SH-SY5Y (cell line): ENCODE measurements around the gene STAMBP.

ENCODE experiments used
- GATA2 ChIP-seq: IDR thresholded peaks from 2 replicates; pipeline ENCODE4 v1.6.1; 2011; ENCODE audit warnings: mild to moderate bottlenecking, low read depth, low read length
- GATA3 ChIP-seq: IDR thresholded peaks from 2 replicates; pipeline ENCODE4 v1.6.1; 2011; ENCODE audit warnings: low read depth, mild to moderate bottlenecking, low read length, moderate library complexity

The STAMBP gene

DNA sequence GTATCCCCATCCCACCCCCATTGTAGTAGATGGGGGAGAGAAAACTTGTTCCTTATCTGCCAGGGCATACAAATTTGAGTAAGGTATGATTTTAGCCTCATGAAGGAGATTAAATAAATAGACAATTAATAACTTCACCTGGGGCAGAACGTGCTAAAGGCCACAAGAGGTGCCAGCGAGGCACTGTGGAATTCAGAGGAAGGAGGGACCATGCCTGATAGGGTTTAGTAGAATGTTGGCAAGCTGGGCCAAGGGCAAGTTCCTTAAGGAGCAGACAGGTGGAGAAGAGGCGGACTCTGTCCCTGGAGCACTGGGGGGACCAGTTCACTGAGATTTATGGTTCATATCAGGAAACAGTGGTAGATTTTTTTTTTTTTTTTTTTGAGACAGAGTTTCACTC lies 22.5 kb downstream of the STAMBP start:
- no peak for TF ChIP-seq GATA2
- TF ChIP-seq GATA3, result no peak

DNA sequence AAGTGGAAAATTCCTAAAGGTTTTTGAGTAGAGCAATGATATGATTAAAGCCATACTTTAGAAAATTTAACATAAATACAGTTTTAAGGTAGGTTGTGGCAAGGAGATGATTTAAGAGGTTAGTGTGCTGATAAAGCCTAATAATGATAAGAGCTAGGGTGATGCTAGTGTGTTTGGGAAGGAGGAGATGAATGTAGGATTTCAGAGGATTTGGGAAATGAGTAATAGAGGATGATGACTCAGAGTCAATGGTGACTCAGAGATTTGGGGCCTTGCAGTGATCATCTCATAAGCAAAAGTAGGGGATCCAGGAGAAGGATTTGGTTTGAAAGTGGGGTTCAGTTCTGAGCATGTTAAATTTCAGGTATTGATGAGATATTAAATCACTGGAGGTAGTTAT lies 23.3 kb downstream of the STAMBP start:
- TF ChIP-seq GATA3 (no peak), GATA2 (no peak)

DNA sequence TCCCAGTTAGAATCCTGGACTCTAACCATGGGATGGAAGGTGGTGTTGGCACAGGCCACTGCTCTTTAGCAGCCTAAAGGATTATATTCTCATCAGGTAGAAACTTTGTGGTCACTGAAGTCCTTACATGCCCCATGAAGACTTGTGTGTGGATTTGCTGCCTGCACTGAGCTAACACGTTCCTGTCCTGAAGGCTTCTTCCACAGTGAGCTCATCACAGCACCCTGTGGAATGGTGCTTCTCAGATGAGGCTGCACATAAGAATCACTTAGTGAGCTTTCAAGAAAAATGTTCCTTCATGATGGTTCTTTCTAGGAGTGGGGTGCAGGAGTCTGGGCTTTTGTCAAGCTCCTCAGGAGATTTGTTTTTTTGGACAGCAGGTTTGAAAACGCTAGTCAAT lies 26.8 kb downstream of the STAMBP start:
- no peak for TF ChIP-seq GATA2
- no peak for TF ChIP-seq GATA3

DNA sequence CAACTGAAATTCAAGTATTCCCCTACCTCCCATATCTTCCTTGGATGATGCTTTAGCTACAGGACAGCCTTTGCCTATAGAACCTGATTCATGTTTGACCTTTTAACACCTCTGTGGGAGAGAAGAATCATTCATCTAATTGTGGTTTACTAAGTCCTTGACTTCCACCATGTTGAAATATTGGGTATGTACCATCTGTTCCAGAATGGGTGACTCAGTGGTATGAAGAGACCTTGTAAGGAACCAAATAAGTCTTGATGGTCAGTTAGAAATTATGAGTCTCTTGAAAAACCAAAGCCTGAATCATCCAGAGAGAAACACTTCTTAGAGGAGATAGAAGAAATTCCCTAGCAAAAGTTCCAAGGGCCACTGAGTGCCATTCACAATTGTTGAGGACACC lies 27.5 kb downstream of the STAMBP start:
- TF ChIP-seq GATA2 (no peak), GATA3 (no peak)

DNA sequence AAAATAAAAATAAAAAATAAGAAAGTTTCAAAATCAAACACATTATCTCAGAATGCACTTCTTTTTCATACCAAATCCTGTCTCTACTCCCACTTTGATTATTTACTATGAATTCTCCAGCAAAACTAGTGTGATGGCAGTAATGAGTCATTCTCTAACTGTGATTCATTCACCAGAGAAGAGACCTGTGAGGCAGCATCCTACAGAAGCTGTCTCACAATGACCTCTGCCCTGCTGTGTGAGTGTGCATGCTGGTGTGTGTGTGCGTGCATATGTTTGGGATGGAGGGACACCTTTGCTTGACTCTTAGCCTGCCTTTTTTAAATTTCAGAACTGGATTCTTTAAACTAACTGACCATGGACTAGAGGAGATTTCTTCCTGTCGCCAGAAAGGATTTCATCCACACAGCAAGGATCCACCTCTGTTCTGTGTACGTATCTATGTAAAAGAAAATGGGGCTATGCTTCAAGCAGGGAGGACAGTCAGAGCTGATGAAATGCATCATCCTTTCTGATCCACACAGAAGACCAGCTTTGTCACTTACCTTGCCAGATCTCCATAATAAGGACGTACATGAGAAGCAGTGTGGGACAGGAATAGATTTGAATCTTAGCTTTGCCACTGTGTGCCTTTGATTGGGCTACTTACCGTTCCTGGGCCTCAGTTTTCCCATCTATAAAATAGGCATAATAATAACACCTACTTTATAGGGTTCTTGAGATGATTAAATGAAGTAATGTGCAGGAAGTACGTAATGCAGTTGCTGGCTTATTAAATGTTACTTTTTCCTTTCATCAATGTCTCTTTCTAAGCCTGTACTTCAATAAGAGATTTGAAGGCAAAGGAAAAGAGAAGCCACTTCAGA lies 31.2 kb downstream of the STAMBP start:
- TF ChIP-seq GATA3, result no peak
- TF ChIP-seq GATA2, result no peak

- no peak for TF ChIP-seq GATA3
- no peak for TF ChIP-seq GATA2
Observed at GRCh38 chr2:73862987-73863386, 34.2 kb downstream of the STAMBP start.

- TF ChIP-seq GATA3, result no peak
- TF ChIP-seq GATA2, result no peak
Observed at GRCh38 chr2:73868204-73868978, 39.6 kb downstream of the STAMBP start.

DNA sequence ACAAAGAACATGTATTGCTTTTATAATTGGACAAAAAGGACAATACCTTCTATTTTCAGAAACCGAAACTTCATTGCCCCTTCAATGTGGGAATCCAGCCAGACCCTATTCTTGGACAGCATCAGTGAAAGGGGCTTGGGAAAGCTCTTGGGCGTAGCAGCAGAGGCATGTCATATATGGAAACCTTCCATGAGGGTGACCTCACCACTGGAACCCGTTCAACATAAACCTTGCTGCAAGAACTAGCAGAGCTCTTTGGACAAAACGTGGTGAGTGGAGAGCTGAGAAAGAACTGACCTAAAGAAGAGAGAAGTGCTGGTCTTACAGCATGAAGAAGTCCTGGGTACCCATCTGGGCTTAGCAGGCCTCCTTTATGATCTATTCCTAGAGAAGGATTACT lies 41.3 kb downstream of the STAMBP start:
- no peak for TF ChIP-seq GATA2
- no peak for TF ChIP-seq GATA3

GRCh38 chr2:73877071-73877802 lies 48.5 kb downstream of the STAMBP start:
- TF ChIP-seq GATA3 (no peak), GATA2 (no peak)

DNA sequence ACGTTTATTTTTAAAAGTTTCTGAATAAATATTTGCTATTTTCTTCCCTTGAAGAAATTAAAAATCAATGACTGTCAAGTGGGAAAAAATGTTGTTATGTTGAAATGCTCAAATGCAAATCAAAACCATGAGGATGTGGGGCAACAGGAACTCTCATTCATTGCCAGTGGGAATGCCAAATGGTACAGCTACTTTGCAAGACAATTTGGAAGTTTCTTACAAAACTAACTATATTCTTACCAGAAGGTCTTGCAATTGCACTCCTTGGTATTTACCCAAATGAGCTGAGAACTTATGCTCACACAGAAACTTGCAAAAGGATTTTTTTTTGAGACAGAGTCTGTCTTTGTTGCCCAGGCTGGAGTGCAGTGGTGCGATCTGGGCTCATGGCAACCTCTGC lies 56.6 kb downstream of the STAMBP start:
- TF ChIP-seq GATA3, result no peak
- TF ChIP-seq GATA2, result no peak

DNA sequence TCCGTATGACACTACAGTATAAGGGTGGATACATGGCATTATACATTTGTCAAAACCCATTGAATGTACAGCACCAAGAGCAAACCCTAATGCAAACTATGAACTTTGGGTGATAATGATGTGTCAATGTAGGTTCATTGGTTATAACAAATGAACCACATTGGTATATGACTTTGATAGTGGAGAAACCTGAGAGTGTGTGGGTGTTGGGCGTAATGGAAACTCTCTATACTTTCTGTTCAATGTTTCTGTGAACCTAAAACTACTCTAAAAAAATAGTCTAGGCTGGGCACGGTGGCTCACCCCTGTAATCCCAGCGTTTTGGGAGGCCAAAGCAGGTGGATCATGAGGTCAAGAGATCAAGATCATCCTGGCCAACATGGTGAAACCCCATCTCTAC lies 57.6 kb downstream of the STAMBP start:
- no peak for TF ChIP-seq GATA2
- TF ChIP-seq GATA3, result no peak

GRCh38 chr2:73888388-73888787 lies 59.6 kb downstream of the STAMBP start:
- no peak for TF ChIP-seq GATA3
- TF ChIP-seq GATA2, result no peak

DNA sequence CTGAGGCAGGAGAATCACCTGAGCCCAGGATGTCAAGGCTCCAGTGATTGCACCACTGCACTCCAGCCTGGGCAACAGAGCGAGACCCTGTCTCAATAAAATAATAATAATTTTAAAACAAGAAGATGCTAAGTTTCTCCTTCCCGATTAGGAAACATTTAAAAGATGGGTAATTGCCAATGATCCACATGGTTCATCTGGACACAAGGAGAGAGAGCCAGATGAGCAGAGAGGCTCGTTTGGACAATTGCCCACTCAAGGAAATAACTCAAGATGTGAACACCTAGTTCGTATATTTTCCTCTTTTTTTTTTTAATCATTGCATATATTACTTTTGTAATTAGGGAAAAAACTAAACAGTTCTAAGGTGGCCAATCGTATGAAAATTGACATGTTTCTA lies 60.4 kb downstream of the STAMBP start:
- TF ChIP-seq GATA3 (no peak), GATA2 (no peak)

DNA sequence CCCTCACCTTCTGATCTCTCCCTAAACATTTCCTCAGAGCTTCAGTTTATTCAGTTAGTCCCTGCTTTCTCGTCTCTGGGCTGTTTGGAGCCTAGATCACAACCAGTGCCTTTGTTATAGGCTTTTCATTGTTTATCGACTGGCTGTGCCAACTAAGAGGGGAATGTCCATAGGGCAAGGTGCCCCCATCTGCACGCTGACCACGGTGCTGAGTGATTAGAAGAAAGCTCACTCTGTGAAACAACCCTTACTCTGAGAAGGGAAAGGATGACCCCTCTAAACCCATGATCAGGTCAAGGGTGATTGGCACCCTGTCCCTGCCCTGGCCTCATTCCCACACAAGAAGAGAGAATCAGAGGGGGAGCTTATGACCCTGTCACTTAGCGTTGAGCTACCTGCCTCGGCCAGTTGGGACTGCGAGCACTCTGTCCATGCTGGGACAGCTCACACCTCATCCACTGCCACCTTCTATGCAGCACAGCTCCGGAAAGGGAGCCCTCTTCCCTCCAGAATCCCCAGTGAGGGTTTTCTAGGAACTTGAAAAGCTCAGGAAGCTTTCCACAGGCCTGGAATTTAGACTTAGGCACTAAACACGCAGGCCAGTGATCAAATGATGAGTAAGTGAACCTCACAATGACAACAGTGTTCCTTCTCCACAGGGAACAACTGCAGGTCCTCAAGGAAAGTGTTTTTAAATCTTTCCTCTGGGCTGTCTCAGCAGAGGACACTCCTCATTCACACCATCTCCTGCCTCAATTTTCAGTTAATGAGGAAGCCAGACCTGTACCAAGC lies 61.7 kb downstream of the STAMBP start:
- TF ChIP-seq GATA2, result no peak
- no peak for TF ChIP-seq GATA3
